Omental fat pad (tissue), 4 donors: ENCODE data around the gene MUC5AC. TPM values are rescaled to one million over a fixed set of nuclear protein-coding genes. Genes with fewer than 3 reads are reported as not detected.

Experiments
- ATAC-seq: fragments of 150-250 bp; one replicate; pipeline ENCODE4 v1.9.1; 2016; ENCODE audit warnings: mild to moderate bottlenecking, moderate library complexity; ENCODE audit not compliant: low FRiP score
- DNase-seq: peaks from one replicate; pipeline ENCODE4 v3.0.0-alpha.2; 2019; ENCODE audit warnings: low spot score
- total RNA-seq, 4 donors: library from RNA; depleted of rRNA; stranded (reverse); fragments of >200 nt; gene quantifications; one replicate each; pipeline ENCODE4 v1.1.0, GENCODE V29; 2016
- TF ChIP-seq, protein P1 (sequence below), 3 donors: fragments of 450-650 bp; IDR thresholded peaks; one replicate each; pipeline ENCODE4 v1.5.1; 2016 to 2017; ENCODE audit warnings: antibody characterized with exemption in 3 of 3, mild to moderate bottlenecking in 3 of 3, moderate library complexity in 2 of 3

Gene MUC5AC
- total RNA-seq, 4 donors from 2014 or later, result not detected

GRCh38 chr11:1228101-1228821, 70.5 kb downstream of the MUC5AC start:
- ATAC-seq, result no peak
- DNase-seq, result no peak
- TF ChIP-seq, protein P1, sequence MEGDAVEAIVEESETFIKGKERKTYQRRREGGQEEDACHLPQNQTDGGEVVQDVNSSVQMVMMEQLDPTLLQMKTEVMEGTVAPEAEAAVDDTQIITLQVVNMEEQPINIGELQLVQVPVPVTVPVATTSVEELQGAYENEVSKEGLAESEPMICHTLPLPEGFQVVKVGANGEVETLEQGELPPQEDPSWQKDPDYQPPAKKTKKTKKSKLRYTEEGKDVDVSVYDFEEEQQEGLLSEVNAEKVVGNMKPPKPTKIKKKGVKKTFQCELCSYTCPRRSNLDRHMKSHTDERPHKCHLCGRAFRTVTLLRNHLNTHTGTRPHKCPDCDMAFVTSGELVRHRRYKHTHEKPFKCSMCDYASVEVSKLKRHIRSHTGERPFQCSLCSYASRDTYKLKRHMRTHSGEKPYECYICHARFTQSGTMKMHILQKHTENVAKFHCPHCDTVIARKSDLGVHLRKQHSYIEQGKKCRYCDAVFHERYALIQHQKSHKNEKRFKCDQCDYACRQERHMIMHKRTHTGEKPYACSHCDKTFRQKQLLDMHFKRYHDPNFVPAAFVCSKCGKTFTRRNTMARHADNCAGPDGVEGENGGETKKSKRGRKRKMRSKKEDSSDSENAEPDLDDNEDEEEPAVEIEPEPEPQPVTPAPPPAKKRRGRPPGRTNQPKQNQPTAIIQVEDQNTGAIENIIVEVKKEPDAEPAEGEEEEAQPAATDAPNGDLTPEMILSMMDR (IDR thresholded peaks at IDR 0.05), result no peak

DNA sequence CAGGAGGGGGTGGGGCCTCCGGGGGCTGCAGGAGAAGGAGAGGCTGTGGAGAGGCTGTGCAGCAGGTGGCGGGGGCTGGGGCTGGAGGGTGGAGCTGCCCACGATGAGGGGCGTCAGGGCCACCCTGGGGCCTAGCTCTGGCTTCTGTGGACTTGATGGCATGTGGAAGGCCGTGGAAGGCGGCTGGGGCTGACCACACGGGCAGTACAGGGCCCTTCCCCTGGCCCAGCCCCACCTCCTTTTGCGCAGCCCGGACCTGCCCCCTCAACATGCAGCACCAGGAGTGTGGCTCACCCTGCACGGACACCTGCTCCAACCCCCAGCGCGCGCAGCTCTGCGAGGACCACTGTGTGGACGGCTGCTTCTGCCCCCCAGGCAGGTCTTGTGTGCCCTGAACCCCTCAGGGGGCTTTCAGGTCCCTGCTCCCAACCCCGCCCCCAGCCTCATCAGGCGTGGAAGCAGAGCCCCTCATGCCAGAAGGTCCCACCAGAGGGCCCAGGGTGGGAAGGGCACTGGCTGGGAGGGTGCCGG, 71.2 kb downstream of the MUC5AC start:
- TF ChIP-seq, protein P1 (IDR thresholded peaks at IDR 0.05), result no peak
- DNase-seq (no peak), ATAC-seq (no peak)

- no peak for DNase-seq
- ATAC-seq, result no peak
- TF ChIP-seq, protein P1 (IDR thresholded peaks at IDR 0.05), result no peak
Observed at GRCh38 chr11:1229471-1230120, 71.8 kb downstream of the MUC5AC start.

DNA sequence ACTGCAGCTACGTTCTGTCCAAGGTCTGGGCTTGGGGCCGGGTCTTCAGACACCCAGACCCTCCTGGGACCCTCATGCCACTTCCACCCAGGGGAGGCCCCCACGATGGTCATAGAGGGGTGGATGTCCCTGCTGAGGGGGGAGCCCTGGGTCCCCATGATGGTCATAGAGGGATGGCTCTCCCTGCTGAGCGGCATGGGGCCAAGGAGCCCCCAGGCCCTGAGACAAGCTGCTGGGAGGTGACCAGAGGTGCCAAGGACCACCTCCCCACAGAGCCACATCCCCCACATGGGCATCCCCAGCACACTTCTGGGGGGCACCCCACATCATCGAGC, 72.3 kb downstream of the MUC5AC start:
- DNase-seq, result no peak
- ATAC-seq, result no peak
- TF ChIP-seq, protein P1 (IDR thresholded peaks at IDR 0.05), result no peak

DNA sequence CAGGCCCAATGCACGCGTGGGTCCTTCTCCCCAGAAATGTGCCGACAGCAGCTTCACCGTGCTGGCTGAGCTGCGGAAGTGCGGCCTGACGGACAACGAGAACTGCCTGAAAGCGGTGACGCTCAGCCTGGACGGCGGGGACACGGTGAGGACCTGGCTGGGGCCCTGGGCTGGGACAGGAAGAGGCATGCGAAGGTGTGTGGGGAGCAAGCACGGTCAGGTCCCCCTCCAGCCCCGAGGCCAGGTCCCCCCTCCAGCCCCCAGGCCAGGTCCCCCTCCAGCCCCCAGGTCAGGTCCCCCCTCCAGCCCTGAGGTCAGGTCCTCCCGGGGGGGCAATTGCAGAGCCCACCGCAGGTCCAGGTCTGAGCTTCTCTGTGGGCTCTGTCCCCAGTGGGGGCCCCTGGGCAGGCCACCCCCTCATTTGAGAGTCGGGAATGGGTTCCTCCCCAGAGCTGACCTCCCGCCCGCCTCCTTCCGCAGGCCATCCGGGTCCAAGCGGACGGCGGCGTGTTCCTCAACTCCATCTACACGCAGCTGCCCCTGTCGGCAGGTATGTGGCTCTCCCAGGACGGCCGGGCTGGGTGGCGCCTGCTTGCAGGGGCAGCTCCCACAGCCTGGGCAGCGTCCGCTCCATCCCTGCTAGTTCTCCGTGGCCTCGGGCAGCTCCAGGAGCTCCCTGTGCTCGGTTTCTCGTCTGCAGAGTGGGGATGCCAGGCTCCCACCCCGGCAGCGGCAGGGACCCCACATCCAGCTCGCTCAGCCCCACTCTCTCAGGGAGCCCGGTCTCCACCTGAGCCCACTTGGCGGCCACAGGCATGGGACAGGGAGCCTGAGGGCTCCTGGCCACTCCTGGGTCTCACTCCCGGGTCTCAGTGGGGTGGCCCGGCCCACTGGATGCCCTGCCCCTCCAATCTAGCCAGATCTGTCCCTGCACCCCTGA, 73.0 kb downstream of the MUC5AC start:
- DNase-seq, result no peak
- TF ChIP-seq, protein P1 (IDR thresholded peaks at IDR 0.05), result no peak
- ATAC-seq, result no peak

GRCh38 chr11:1231396-1232020, 73.8 kb downstream of the MUC5AC start:
- ATAC-seq (no peak), DNase-seq (no peak)
- TF ChIP-seq, protein P1 (IDR thresholded peaks at IDR 0.05), result no peak
